Neural cell (in vitro differentiated cells): ENCODE data around the gene PLEKHD1. TPM values are rescaled to one million over a fixed set of nuclear protein-coding genes. Genes with fewer than 3 reads are reported as not detected.

Experiments used
- H2AFZ ChIP-seq: fragments of 200-600, 300-800 bp; sonication (generic), shearing (Covaris generic); 2 replicates; pipeline ENCODE4 v1.6.0; 2014; ENCODE audit warnings: low read depth, mild to moderate bottlenecking, antibody characterized with exemption, low read length, moderate library complexity
- H3F3A ChIP-seq: fragments of 200-600 bp; shearing (Covaris generic); 2 replicates; pipeline ENCODE4 v1.6.1; 2016; ENCODE audit warnings: mild to moderate bottlenecking, moderate library complexity, mixed read lengths, antibody characterized with exemption, low read length; ENCODE audit not compliant: insufficient read depth, poor library complexity, severe bottlenecking
- H3K27ac ChIP-seq: fragments of 200-600, 300-800 bp; sonication (generic), shearing (Covaris generic); 2 replicates; pipeline ENCODE4 v1.5.1; 2014; ENCODE audit warnings: mild to moderate bottlenecking, low read length, moderate library complexity
- H3K27me3 ChIP-seq: fragments of 300-800, 200-600 bp; sonication (generic), shearing (Covaris generic); 2 replicates; pipeline ENCODE4 v1.6.0; 2014; ENCODE audit warnings: mild to moderate bottlenecking, low read depth, low read length, moderate library complexity; ENCODE audit not compliant: insufficient read depth
- H3K36me3 ChIP-seq: fragments of 300-800, 200-600 bp; sonication (generic), shearing (Covaris generic); 2 replicates; pipeline ENCODE4 v1.5.1; 2014; ENCODE audit warnings: mild to moderate bottlenecking, antibody characterized with exemption, low read length, moderate library complexity; ENCODE audit not compliant: insufficient read depth
- H3K4me2 ChIP-seq: fragments of 300-800, 200-600 bp; sonication (generic), shearing (Covaris generic); 2 replicates; pipeline ENCODE4 v1.6.0; 2014; ENCODE audit warnings: mild to moderate bottlenecking, low read length
- H3K4me3 ChIP-seq: fragments of 300-800, 200-600 bp; sonication (generic), shearing (Covaris generic); 2 replicates; pipeline ENCODE4 v1.5.1; 2014; ENCODE audit warnings: mild to moderate bottlenecking, low read length, moderate library complexity
- H3K79me2 ChIP-seq: fragments of 200-600 bp; shearing (Covaris generic); replicated peaks from 2 replicates; pipeline ENCODE4 v1.6.0; 2014; ENCODE audit warnings: mild to moderate bottlenecking, low read length, moderate library complexity; ENCODE audit not compliant: insufficient read depth
- H3K9ac ChIP-seq: fragments of 300-800, 200-600 bp; sonication (generic), shearing (Covaris generic); 2 replicates; pipeline ENCODE4 v1.6.1; 2016; ENCODE audit warnings: mild to moderate bottlenecking, low read length, mixed read lengths
- H3K9me2 ChIP-seq: fragments of 200-600 bp; shearing (Covaris generic); 2 replicates; pipeline ENCODE4 v1.6.1; 2016; ENCODE audit warnings: mild to moderate bottlenecking, low read length, mixed read lengths; ENCODE audit not compliant: insufficient read depth
- H3K9me3 ChIP-seq: fragments of 200-600, 300-800 bp; sonication (generic), shearing (Covaris generic); 2 replicates; pipeline ENCODE4 v1.6.1; 2016; ENCODE audit warnings: mild to moderate bottlenecking, mixed run types, low read length, moderate library complexity, mixed read lengths
- H4K20me1 ChIP-seq: fragments of 200-600 bp; shearing (Covaris generic); 2 replicates; pipeline ENCODE4 v1.6.1; 2016; ENCODE audit warnings: mild to moderate bottlenecking, mixed run types; ENCODE audit not compliant: insufficient read depth
- EP300 ChIP-seq: fragments of 450-650 bp; conservative IDR thresholded peaks from 2 replicates; pipeline ENCODE4 v1.6.1; 2014; ENCODE audit warnings: antibody characterized with exemption, mild to moderate bottlenecking, moderate library complexity; ENCODE audit not compliant: poor library complexity, severe bottlenecking
- EZH2 ChIP-seq: fragments of 200-600, 300-800 bp; shearing (Covaris generic), sonication (generic); IDR thresholded peaks from 2 replicates; pipeline ENCODE4 v1.6.1; 2014; ENCODE audit warnings: antibody characterized with exemption, low read length, borderline replicate concordance, mild to moderate bottlenecking; ENCODE audit not compliant: insufficient read depth, poor library complexity, severe bottlenecking
- MXI1 ChIP-seq: fragments of 450-650 bp; conservative IDR thresholded peaks from 2 replicates; pipeline ENCODE4 v1.6.1; 2014; ENCODE audit warnings: antibody characterized with exemption, mild to moderate bottlenecking; ENCODE audit not compliant: poor library complexity, severe bottlenecking
- POLR2AphosphoS5 ChIP-seq: IDR thresholded peaks from 2 replicates; pipeline ENCODE4 v1.6.1; 2012
- RAD21 ChIP-seq: fragments of 450-650 bp; conservative IDR thresholded peaks from 2 replicates; pipeline ENCODE4 v1.6.1; 2014; ENCODE audit warnings: antibody characterized with exemption, mild to moderate bottlenecking, moderate library complexity
- SMC3 ChIP-seq: fragments of 450-650 bp; conservative IDR thresholded peaks from 2 replicates; pipeline ENCODE4 v1.6.1; 2014; ENCODE audit warnings: antibody characterized with exemption, mild to moderate bottlenecking, moderate library complexity; ENCODE audit not compliant: poor library complexity
- TAF1 ChIP-seq: IDR thresholded peaks from 2 replicates; pipeline ENCODE4 v1.6.1; 2012; ENCODE audit warnings: low read depth
- polyA plus RNA-seq: library from polyadenylated mRNA; depleted of rRNA; stranded (reverse); fragments of >200 nt; gene quantifications from 2 replicates; pipeline ENCODE4 v1.2.3, GENCODE V29; 2014
- TF ChIP-seq, protein P1 (sequence below): IDR thresholded peaks from 2 replicates; pipeline ENCODE4 v1.6.1; 2012; ENCODE audit warnings: borderline replicate concordance
- TF ChIP-seq, protein P2 (sequence below): fragments of 450-650 bp; IDR thresholded peaks from 2 replicates; pipeline ENCODE4 v1.5.1; 2014; ENCODE audit warnings: antibody characterized with exemption, mild to moderate bottlenecking, moderate library complexity; ENCODE audit not compliant: poor library complexity, severe bottlenecking

PLEKHD1 gene
- polyA plus RNA-seq, 1 donor from 2014 or later = 0.52 TPM

DNA sequence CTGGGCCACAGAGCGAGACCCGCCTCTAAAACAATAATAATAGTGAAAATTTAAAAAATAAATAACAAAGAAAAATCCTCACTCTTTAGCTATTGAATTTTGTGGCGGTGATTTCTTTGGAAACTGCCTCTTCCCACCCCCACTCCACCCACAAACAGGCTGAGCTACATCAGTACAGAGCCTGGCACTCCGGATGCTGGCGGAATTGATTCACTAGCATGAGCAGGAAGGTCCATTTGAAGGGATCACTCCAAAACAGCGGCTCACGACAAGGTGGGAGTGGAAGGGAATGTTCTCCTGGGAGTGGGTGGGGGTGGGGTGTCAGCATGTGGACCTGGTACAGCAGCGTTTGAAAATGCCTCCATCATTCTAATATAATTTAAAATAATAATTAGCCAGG is 64.0 kb downstream of the PLEKHD1 start:
- peak overlapping the region; percentile 61 for H3K4me3 ChIP-seq
- H3K27ac ChIP-seq = peak overlapping the region; percentile 90
- no peak for TF ChIP-seq MXI1
- TF ChIP-seq, protein P1, sequence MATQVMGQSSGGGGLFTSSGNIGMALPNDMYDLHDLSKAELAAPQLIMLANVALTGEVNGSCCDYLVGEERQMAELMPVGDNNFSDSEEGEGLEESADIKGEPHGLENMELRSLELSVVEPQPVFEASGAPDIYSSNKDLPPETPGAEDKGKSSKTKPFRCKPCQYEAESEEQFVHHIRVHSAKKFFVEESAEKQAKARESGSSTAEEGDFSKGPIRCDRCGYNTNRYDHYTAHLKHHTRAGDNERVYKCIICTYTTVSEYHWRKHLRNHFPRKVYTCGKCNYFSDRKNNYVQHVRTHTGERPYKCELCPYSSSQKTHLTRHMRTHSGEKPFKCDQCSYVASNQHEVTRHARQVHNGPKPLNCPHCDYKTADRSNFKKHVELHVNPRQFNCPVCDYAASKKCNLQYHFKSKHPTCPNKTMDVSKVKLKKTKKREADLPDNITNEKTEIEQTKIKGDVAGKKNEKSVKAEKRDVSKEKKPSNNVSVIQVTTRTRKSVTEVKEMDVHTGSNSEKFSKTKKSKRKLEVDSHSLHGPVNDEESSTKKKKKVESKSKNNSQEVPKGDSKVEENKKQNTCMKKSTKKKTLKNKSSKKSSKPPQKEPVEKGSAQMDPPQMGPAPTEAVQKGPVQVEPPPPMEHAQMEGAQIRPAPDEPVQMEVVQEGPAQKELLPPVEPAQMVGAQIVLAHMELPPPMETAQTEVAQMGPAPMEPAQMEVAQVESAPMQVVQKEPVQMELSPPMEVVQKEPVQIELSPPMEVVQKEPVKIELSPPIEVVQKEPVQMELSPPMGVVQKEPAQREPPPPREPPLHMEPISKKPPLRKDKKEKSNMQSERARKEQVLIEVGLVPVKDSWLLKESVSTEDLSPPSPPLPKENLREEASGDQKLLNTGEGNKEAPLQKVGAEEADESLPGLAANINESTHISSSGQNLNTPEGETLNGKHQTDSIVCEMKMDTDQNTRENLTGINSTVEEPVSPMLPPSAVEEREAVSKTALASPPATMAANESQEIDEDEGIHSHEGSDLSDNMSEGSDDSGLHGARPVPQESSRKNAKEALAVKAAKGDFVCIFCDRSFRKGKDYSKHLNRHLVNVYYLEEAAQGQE = no peak
- H3K4me2 ChIP-seq = no peak overlapping the region
- H3K36me3 ChIP-seq = no peaks in the 10 kb centered on the region
- no peaks in the 10 kb centered on the region for H3K27me3 ChIP-seq
- no peak overlapping the region for H2AFZ ChIP-seq
- H3F3A ChIP-seq = no peaks in the 10 kb centered on the region
- H4K20me1 ChIP-seq = no peaks in the 10 kb centered on the region
- H3K9ac ChIP-seq = peak overlapping the region; percentile 86
- no peaks in the 10 kb centered on the region for H3K9me2 ChIP-seq
- H3K79me2 ChIP-seq = no peaks in the 10 kb centered on the region
- H3K9me3 ChIP-seq = no peaks in the 10 kb centered on the region

DNA sequence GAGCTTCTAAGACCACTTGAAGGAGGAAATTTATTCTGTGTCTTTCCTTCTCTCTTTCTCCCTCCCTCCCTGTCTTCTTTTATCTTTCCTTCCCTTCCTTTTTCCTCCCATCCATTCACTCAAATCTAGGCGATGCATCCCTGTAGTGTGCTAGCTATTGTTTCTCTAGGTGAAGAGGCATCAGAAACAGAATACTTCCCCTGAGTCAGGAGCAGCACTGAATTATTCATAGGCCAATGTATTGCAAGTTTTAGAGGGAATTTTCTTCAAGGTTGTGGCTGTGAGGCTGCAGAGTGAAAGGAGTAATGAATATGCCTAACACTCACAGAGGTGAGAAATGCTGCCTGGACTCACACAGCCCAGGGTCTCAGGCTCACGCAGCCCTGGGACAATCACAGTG is 67.0 kb downstream of the PLEKHD1 start:
- TF ChIP-seq POLR2AphosphoS5 (no peak), SMC3 (no peak), RAD21 (no peak), EZH2 (no peak), TAF1 (no peak), EP300 (no peak), MXI1 (no peak)
- TF ChIP-seq, protein P2, sequence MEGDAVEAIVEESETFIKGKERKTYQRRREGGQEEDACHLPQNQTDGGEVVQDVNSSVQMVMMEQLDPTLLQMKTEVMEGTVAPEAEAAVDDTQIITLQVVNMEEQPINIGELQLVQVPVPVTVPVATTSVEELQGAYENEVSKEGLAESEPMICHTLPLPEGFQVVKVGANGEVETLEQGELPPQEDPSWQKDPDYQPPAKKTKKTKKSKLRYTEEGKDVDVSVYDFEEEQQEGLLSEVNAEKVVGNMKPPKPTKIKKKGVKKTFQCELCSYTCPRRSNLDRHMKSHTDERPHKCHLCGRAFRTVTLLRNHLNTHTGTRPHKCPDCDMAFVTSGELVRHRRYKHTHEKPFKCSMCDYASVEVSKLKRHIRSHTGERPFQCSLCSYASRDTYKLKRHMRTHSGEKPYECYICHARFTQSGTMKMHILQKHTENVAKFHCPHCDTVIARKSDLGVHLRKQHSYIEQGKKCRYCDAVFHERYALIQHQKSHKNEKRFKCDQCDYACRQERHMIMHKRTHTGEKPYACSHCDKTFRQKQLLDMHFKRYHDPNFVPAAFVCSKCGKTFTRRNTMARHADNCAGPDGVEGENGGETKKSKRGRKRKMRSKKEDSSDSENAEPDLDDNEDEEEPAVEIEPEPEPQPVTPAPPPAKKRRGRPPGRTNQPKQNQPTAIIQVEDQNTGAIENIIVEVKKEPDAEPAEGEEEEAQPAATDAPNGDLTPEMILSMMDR = no peak
- TF ChIP-seq, protein P1 = no peak

More for the DNA sequence above, 67.0 kb downstream of the PLEKHD1 start:
- Histone ChIP-seq H3K9me2 (no peaks in the 10 kb centered on the region), H3F3A (no peaks in the 10 kb centered on the region), H4K20me1 (no peaks in the 10 kb centered on the region), H3K27me3 (no peaks in the 10 kb centered on the region), H3K9me3 (no peaks in the 10 kb centered on the region), H3K4me3 (no peak overlapping the region), H3K79me2 (no peaks in the 10 kb centered on the region), H3K9ac (no peak overlapping the region), H3K27ac (no peak overlapping the region), H2AFZ (no peak overlapping the region), H3K36me3 (no peaks in the 10 kb centered on the region), H3K4me2 (no peak overlapping the region)
